CMK (cell line): Measurements from ENCODE around the gene MYO3B.

ENCODE experiments used
- DNase-seq: peaks from one replicate; pipeline ENCODE4 v3.0.0-alpha.2; 2010; ENCODE audit warnings: low read depth

MYO3B gene

GRCh38 chr2:170371231-170371998, 193.5 kb downstream of the MYO3B start:
- no peak for DNase-seq

GRCh38 chr2:170375192-170375591, 197.2 kb downstream of the MYO3B start:
- DNase-seq, result no peak

- no peak for DNase-seq
Measured at GRCh38 chr2:170377500-170378207, 199.7 kb downstream of the MYO3B start.

- DNase-seq, result no peak
Measured at GRCh38 chr2:170380267-170380666, 202.3 kb downstream of the MYO3B start.

- DNase-seq, result no peak
Measured at GRCh38 chr2:170381678-170382077, 203.7 kb downstream of the MYO3B start.

GRCh38 chr2:170386554-170386953, 208.6 kb downstream of the MYO3B start:
- no peak for DNase-seq

- DNase-seq, result no peak
Measured at GRCh38 chr2:170391018-170391417, 213.1 kb downstream of the MYO3B start.

- no peak for DNase-seq
Measured at GRCh38 chr2:170391697-170392096, 213.8 kb downstream of the MYO3B start.

GRCh38 chr2:170393861-170394498, 216.0 kb downstream of the MYO3B start:
- DNase-seq, result no peak

- DNase-seq, result peak; percentile 64
Measured at GRCh38 chr2:170394641-170395387, 216.9 kb downstream of the MYO3B start.

- peak; percentile 8 for DNase-seq
Measured at GRCh38 chr2:170396799-170397459, 219.0 kb downstream of the MYO3B start.

GRCh38 chr2:170401187-170401586, 223.2 kb downstream of the MYO3B start:
- no peak for DNase-seq

- no peak for DNase-seq
Measured at GRCh38 chr2:170404846-170405245, 226.9 kb downstream of the MYO3B start.

GRCh38 chr2:170405326-170405725, 227.4 kb downstream of the MYO3B start:
- DNase-seq, result no peak

GRCh38 chr2:170408461-170409163, 230.7 kb downstream of the MYO3B start:
- no peak for DNase-seq

- DNase-seq, result peak; percentile 67
Measured at GRCh38 chr2:170409164-170409535, 231.2 kb downstream of the MYO3B start.

GRCh38 chr2:170411660-170412059, 233.7 kb downstream of the MYO3B start:
- DNase-seq, result no peak

- DNase-seq, result no peak
Measured at GRCh38 chr2:170420961-170421687, 243.2 kb downstream of the MYO3B start.

GRCh38 chr2:170423919-170424318, 246.0 kb downstream of the MYO3B start:
- DNase-seq, result no peak

GRCh38 chr2:170425281-170425751, 247.4 kb downstream of the MYO3B start:
- no peak for DNase-seq
